ENCODE results near the gene KIZ.

- TF ChIP-seq POLR2AphosphoS5 (IDR thresholded peaks at IDR 0.05; ENCODE audit: low read depth, low read length) (no peak), TAF1 (IDR thresholded peaks at IDR 0.05; ENCODE audit: borderline replicate concordance, insufficient read depth, low read length) (no peak)
Observed at GRCh38 chr20:21234806-21235483, 109.1 kb downstream of the KIZ start.

Data from PFSK-1 (cell line).